Left colon (tissue), 2 donors: ENCODE data around the gene FOXK2. TPM values are rescaled to one million over a fixed set of nuclear protein-coding genes. Genes with fewer than 3 reads are reported as not detected.
"Not testable (repeated sequence)": the region's sequence is repeated elsewhere in the genome, so short reads cannot be mapped to it uniquely, and the experiment has no call there.

Experiments
- ATAC-seq: fragments of 200-7000 bp; cut with Tn5 transposase; one replicate; pipeline ENCODE4 v1.9.1; 2020; ENCODE audit warnings: mild to moderate bottlenecking, moderate library complexity
- DNase-seq, 2 donors: peaks; one replicate each; pipeline ENCODE4 v3.0.0-alpha.2; 2020
- intact Hi-C, 2 donors: fragments of 100-400 bp; cut with DNase I in 1 of 2; cut with micrococcal nuclease in 1 of 2; formaldehyde crosslinking; loops; one replicate each; pipeline versions ENCODE4 v1.11.2 to v1.14.0; 2022; cut with DNase I, micrococcal nuclease
- total RNA-seq, 2 donors: library from RNA; stranded (reverse); fragmentation: NEBNext Ultra II Directional; extraction: Animal tissue kit (Norgen Biotek cat#: 25700); gene quantifications; one replicate each; pipeline ENCODE4 v1.2.1, GENCODE V29; 2021
- donor health status: DM: no; HTN: no; CAD: no.
- donor health status: DM: yes; HTN: yes; CAD: no.

FOXK2 gene
- total RNA-seq, 2 donors from 2014 or later, result 40.4 to 48.7 TPM

DNA sequence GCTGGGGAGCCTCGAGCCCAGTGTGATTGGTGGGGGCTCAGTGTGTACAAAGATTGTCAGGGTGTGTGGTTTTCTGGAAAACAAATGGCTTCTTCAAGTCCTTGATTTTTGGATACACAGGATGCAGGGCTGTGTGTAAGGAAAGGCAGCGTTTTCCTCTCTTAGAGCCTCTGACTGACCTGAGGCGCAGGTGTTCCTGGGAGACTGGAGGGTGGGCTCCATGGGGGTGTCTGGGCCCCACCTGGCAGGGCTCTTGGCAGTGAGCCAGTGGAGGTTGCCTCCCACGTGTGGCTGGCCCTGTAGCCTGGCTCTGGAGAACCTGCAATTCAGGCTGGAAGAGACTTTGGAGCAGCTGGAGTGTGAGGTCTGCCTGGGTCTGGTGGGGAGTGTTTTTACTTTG, 5.0 kb downstream of the FOXK2 start:
- no peak for ATAC-seq
- intact Hi-C loops, result no loop called here
- no peak for DNase-seq

GRCh38 chr17:82525712-82526111, 6.2 kb downstream of the FOXK2 start:
- ATAC-seq (no peak), DNase-seq (no peak)
- intact Hi-C loops, result no loop called here

- intact Hi-C loops, result no loop called here
- DNase-seq (no peak), ATAC-seq (no peak)
These were observed 8.4 kb downstream of the FOXK2 start for GRCh38 chr17:82527898-82528297.

DNA sequence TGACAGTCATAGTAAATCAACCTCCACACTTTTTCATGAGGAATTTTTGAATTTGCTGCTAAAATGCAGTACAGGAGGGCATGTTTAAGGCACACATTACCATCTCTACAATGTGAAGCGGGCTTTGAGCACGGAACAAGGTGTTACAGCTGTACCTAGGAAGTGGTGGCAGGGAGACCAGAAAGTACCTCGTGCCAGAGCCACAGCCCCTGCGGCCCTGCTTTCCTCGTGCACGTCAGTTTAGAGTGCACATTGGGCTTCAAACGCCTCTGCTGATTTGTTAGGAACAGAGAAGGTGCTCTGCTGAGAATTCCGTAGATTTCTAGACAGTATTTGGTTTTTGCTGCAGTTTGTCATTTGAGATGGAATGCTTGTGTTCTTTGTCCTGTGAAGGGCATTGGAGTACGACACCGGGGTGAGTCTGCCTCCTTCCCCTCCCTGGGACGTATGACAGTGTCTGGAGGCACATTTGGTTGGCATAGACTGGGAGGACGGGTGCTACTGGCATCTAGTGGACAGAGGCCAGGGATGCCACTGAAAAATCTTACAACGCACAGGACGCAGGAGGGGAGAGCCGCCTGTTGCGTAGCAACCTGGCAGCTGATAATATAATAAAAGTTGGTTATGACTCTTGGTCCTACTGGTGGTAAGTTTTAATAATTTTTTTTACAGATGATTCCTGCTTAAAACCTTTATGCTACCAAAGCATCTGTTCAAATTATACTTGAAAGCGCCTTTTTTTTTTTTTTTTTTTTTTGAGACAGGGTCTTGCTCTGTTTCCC, 9.1 kb downstream of the FOXK2 start:
- DNase-seq (peak; percentile 68 to 74), ATAC-seq (peak; percentile 97)
- intact Hi-C loops, result no loop called here

- ATAC-seq (no peak), DNase-seq (no peak)
- intact Hi-C loops, result no loop called here
These were observed 10.4 kb downstream of the FOXK2 start for GRCh38 chr17:82529914-82530300.

DNA sequence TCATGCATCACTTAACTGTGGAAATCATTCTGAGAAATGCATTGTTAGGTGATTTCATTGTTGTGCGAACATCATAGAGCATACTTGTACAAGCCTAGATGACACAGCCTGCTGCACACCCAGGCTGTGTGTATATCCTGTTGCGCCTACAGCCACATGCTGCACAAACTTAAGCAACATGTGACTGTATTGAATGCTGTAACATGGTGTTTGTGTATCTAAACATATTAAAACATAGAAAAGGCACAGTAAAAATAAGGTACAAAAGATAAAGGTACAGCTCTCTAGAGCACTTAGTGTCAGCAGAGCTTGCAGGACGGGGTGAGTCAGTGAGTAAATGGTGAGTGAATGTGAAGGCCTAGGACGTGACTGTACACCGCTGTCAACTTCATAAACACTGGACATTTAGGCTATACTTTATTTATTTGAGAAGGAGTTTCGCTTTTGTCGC, 11.9 kb downstream of the FOXK2 start:
- intact Hi-C loops, result no loop called here
- DNase-seq (no peak), ATAC-seq (no peak)

GRCh38 chr17:82534401-82534812, 14.9 kb downstream of the FOXK2 start:
- ATAC-seq (no peak), DNase-seq (no peak)

GRCh38 chr17:82536512-82537201, 17.1 kb downstream of the FOXK2 start:
- intact Hi-C loops, result no loop called here
- ATAC-seq (peak; percentile 65), DNase-seq (peak in 1 of 2 donors; percentile 34)

More at GRCh38 chr17:82534401-82534812, 14.9 kb downstream of the FOXK2 start:
- intact Hi-C loops, result no loop called here

GRCh38 chr17:82537228-82537627, 17.7 kb downstream of the FOXK2 start:
- intact Hi-C loops, DNase-seq, ATAC-seq: not testable (repeated sequence)

DNA sequence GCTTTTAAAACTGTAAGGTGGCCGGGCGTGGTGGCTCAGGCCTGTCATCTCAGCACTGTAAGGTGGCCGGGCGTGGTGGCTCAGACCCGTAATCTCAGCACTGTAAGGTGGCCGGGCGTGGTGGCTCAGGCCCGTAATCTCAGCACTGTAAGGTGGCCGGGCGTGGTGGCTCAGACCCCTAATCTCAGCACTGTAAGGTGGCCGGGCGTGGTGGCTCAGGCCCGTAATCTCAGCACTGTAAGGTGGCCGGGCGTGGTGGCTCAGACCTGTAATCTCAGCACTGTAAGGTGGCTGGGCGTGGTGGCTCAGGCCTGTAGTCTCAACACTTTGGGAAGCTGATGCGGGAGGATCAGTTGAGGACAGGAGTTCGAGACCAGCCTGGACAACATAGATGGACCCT, 19.5 kb downstream of the FOXK2 start:
- intact Hi-C loops, result not testable (repeated sequence)

DNA sequence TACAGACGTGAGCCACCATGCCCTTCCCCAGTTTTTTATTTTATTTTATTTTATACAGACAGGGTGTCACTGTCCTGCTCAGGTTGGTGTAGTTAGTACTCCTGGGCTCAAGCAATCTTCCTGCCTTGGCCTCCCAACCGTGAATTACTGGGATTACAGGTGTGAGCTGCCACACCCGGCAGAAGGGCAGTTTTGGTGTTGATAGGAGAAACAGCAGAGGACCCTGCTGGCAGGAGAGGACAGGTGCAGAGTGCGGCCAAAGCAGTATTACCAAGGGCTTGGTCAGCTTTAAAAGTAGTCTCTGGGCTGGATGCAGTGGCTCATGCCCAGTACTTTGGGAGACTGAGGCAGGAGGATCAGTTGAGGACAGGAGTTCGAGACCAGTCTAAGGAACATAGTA, 22.9 kb downstream of the FOXK2 start:
- intact Hi-C loops, result no loop called here
- ATAC-seq (peak; percentile 63), DNase-seq (no peak)

More for the DNA sequence above, 19.5 kb downstream of the FOXK2 start:
- DNase-seq, result peak in 1 of 2 donors; percentile 53
- ATAC-seq, result not testable (repeated sequence)

DNA sequence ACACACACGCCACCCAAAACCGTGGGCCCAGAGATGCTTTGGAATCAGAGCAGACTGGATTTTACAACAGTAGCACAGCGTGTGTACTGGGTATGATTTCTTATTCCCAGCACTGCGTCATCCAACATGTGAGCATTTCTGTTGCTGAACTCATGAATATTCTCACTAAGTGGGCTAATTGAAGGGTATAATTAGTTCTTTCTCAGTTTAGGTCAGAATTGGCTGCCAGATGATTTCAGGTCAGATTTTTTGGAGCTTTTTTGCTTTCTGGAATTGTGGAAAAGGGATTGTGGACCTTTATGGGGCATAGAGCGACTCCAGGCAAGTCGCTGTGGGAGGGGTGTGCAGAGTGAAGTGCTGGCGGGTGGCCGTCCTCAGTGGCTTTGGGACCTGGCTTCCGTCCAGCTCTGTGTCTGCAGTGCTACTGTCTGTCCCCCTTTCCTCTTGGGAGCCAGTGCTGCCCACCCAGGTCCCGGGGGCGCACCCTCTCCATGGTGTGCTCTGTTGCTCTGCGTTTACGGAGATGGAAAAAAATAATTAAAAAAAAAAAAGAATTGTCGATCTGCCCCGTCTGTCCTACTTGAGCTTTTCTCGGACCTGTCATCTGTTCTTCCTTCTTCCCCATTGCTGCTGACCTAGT, 25.0 kb downstream of the FOXK2 start:
- ATAC-seq (no peak), DNase-seq (no peak)
- intact Hi-C loops, result no loop called here

GRCh38 chr17:82545071-82545462, 25.5 kb downstream of the FOXK2 start:
- DNase-seq (peak in 1 of 2 donors; percentile 59), ATAC-seq (no peak)
- intact Hi-C loops, result no loop called here

DNA sequence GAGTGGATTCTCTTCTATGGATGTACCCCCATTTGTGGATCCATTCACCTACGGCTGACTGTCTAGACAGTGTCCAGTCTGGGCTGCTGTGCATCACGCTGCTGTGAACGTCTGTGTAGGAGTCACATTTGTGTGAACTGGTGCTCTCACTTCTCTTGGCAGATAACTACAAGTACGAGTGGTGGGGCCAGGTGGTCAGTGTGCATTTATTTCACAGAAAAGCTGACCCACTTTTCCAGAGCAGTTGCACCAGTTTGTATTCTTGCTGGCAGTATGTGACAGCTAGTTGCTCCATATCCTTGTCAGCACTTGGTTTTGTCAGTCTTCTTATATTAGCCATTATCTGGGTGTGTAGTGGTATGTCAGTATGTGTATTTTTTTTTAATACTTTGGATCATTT, 28.4 kb downstream of the FOXK2 start:
- no peak for ATAC-seq

GRCh38 chr17:82548681-82549303, 29.3 kb downstream of the FOXK2 start:
- intact Hi-C loops, result no loop called here
- peak; percentile 60 to 72 for DNase-seq
- ATAC-seq, result peak; percentile 89

More for the DNA sequence above, 28.4 kb downstream of the FOXK2 start:
- intact Hi-C loops, result no loop called here
- DNase-seq, result no peak

DNA sequence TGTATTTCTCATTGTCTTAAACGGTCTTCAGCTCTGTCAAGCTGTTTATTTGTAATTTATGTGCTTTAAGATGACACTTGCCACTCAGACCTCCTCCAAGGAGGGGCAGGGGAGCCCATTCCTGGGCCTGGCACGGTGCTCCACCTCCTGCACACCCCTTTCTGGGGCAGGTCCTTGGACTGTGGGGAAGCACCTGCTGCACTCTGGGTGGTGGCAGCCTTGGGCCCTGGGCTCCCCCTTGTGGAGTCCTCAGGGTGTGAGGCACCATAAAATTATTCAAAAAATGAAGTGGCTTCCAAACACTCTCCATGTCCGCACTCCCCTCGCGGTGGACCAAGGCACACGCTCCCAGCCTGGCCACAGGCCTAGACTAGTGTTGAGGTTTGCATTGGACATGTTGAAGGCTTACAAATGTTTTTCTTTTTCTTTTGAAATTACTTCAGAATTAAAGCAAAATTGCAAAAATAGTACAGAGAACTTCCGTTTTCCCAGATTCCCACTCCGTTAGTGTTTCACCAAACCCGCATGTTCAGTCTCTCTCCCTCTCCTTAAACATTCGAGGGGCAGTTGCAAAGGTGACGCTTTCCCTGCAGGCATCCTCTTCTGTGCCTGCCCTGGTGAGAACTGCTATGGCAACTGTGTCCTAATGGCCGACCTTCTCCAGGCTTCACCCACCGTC, 32.4 kb downstream of the FOXK2 start:
- DNase-seq (peak; percentile 76 to 82), ATAC-seq (peak; percentile 81)
- intact Hi-C loops, result loop anchor here in 1 of 2 donors (10.0 kb wide), 1 partner anchor 197 kb away; the partner anchor contains the start of gene TEX19

- intact Hi-C loops, result loop anchor here in 1 of 2 donors (10.0 kb wide), 1 partner anchor 198 kb away; the partner anchor contains the start of gene TEX19
- ATAC-seq, result no peak
- DNase-seq, result no peak
These were observed 33.0 kb downstream of the FOXK2 start for GRCh38 chr17:82552580-82552979.

GRCh38 chr17:82553210-82553930, 33.8 kb downstream of the FOXK2 start:
- DNase-seq, result no peak
- no peak for ATAC-seq
- intact Hi-C loops, result loop anchor here in 1 of 2 donors (10.0 kb wide), 1 partner anchor 199 kb away; the partner anchor contains the start of gene TEX19
